Measurements from ENCODE around the gene MYH9.

DNA sequence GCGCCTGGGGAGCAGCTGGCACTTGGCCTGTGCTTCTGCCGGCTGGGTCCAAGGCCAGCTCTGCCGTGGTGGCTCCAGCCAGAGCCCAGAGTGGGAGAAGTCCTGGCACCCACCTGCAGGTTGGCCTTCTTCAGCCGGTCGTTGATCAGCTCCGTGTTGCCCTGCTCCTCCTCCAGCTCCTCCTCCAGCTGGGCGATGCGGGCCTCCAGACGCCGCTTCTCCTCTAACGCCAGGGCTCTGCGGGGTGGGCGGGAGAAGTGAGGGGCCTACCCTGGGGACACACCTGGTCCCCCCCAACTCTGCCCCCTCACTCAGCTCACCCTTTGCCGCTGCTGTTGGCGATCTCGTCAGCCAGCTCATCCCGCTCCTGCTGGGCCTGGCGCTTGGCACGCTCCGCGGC, 102.2 kb downstream of the MYH9 start:
- no peak for TF ChIP-seq POLR2A (IDR thresholded peaks at IDR 0.05)
- TF ChIP-seq, protein P1, sequence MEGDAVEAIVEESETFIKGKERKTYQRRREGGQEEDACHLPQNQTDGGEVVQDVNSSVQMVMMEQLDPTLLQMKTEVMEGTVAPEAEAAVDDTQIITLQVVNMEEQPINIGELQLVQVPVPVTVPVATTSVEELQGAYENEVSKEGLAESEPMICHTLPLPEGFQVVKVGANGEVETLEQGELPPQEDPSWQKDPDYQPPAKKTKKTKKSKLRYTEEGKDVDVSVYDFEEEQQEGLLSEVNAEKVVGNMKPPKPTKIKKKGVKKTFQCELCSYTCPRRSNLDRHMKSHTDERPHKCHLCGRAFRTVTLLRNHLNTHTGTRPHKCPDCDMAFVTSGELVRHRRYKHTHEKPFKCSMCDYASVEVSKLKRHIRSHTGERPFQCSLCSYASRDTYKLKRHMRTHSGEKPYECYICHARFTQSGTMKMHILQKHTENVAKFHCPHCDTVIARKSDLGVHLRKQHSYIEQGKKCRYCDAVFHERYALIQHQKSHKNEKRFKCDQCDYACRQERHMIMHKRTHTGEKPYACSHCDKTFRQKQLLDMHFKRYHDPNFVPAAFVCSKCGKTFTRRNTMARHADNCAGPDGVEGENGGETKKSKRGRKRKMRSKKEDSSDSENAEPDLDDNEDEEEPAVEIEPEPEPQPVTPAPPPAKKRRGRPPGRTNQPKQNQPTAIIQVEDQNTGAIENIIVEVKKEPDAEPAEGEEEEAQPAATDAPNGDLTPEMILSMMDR (IDR thresholded peaks at IDR 0.05), result no peak
